AG08396 (cell line): ENCODE results near the gene ARPC3.
"Not testable (repeated sequence)": the region's sequence is repeated elsewhere in the genome, so short reads cannot be mapped to it uniquely, and the experiment has no call there.

ENCODE experiments used
- DNase-seq: peaks from one replicate; pipeline ENCODE4 v3.0.0; 2012; ENCODE audit warnings: low spot score, mixed read lengths

The ARPC3 gene

DNA sequence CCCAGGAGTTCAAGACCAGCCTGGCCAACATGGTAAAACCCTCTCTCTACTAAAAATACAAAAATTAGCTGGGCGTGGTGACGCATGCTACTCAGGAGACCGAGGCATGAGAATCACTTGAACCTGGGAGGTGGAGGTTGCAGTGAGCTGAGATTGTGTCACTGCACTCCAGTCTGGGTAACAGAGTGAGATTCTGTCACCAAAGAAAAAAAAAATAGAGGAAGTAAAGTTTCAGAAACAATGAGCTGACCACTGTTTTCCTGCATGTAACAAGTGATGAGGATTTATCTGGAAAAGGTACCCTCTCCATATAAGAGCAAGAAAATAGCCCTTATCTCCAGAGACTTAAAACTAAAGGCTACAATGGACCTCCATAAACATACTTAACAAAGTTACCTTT lies 33.0 kb downstream of the ARPC3 start:
- not testable (repeated sequence) for DNase-seq

DNA sequence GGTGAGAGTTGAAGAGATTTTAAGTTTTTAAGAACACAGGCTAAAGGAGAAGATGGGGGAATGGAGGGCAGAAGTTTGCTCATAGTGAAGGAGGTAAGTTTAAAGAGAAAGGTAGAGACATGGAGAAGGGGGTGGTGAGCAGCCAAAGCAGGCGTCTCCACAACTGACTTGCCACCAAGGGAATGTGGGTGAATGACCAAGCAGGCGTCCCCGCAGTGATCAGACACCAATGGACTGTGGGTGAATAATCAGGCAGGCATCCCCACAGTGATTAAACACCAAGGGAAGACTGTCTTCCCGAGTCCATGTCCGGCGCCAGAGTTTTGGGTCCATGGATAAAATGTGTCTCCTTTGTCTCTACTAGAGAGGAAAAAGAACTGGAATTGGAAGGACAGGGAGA lies 40.1 kb downstream of the ARPC3 start:
- DNase-seq, result not testable (repeated sequence)

DNA sequence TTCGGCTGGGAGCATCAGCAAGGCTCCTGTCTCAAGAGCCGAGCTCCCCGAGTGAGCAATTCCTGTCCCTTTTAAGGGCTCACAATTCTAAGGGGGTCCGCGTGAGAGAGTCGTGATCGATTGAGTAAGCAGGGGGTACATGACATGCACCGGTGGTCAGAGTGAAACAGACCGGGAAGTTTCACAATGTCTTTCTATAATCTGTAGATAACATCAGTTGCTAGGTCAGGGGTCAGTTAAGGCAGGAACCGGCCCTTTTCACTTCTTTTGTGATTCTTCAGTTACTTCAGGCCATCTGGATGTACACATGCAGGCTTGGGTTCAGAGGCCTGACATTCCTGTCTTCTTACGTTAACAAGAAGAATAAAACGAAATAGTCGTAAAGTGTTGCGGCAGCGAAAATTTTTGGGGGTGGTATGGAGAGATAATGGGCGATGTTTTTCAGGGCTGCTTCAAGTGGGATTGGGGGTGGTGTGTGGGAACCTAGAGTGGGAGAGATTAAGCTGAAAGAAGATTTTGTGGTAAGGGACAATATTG lies 44.9 kb downstream of the ARPC3 start:
- not testable (repeated sequence) for DNase-seq

DNA sequence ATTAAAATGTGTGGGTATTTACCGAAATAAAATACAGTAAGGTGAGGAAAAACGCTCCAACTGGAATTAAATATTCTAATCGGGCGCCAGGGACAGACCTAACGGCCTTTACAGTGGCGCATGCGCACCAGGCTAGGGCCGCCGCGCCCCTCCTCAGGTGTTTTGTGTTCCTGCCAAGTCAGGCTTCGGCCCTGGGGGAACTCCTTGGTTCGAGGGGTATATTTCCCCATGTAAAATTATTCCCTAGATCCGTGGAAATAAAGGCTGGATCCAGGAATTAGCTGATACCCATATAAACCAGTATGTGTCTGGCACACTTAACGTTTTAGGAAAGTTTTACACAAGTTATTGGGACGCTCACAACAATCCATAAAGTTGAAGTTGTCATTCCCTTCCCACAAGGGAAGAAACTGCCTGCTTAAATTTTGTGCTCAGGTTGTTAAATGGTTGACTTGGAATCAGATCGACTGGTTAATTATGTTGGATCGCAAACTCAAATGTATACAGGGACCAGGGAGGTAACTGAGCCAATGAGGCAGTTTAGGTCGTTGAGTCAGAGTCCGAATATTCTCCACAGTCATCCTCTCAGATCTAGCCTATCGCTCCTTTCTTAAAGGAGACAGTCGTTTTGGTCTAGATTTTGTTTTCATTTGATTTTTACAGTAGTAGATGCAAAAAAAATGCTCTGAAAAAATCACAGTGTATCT lies 46.0 kb downstream of the ARPC3 start:
- peak; percentile 91 for DNase-seq

DNA sequence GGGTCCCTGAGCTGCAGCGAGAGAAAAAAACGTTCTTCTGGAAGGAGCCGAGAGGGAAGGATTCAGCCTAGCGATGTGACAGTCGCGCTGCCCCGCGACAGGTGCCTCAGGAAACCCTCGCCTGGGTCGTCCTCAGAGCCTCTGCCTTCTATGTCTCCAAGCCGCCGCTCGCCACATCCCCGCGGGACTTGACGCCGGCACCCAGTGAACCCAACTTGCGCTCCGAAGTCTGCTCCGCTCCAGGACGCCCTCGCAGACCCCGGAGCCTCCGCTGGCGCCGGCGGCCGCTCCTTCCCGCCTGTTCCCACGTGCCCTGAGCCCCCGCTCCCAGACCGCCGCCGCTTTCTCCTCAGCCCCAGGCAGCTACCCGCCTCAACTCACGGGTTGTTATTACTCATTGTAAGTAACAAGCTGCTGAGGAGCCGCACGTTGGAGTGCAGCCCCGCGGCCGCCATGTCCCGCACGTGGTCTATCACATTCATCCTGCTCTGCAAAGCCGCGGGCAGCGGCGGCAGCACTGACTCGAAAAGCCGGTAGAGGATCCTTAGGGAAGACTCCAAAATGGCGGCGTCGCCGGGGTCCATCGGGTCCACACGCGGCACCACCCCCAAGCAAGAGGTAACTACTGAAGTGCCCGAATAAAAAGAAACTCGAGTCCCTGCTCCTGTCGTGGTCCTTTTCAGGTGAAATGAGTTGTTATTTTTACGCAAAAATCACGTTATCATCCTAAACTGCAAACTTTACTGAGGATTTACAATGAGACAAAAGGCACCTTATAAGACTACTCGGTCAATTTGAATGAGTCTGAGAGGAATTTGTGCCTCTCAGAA lies 46.8 kb downstream of the ARPC3 start, which contains the start of gene ANAPC7:
Gene ANAPC7, minus strand, starts transcription at position 563 of the 830 bp plus-strand sequence. Its CDS starts 81 bp downstream, at position 482.
- peak; percentile 96 for DNase-seq
